GM04503 (cell line): ENCODE data around the gene CUX1.
"Not testable (repeated sequence)": the region's sequence is repeated elsewhere in the genome, so short reads cannot be mapped to it uniquely, and the experiment has no call there.

Source experiments
- DNase-seq: peaks from one replicate; pipeline ENCODE4 v3.0.0-alpha.2; 2012; ENCODE audit warnings: low read depth

Gene CUX1

DNA sequence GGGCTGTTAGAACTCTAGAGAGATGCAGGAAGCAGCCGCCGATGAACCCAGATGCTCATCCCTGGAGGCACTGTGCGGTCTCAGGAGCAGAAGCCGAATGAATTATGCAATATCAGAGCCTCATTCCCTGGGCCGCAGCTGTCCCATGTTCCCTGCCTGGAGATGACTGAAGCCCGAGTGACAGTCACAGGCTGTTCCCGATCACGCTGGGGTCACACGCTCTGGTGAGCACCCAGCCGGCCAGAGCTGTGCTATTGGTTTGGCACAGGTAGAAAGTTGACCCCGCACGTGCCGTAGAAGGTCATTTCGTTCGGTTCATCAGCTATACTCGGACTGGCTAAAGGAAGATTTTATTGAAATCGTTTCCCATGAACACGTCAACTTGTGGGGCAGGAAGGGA, 328.7 kb downstream of the CUX1 start:
- no peak for DNase-seq

DNA sequence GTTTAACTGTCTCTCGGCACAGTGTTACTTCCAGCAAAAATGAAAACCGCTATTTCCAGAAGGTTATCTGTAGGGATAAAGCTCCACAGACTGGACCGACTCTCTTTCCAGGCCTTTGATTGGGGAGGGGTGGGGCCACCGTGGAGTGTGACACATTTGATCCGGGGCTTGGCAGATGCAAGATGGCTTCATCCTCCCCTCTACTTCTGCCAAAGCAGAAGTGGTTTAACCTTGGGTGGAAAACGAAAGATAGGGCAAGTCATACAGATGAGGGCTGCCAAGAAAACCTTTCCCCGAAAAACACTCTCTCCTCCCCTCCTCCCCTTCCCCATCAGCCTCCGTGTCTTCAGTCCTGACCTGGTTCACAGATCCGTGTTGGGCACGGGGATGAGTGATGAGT, 329.6 kb downstream of the CUX1 start:
- no peak for DNase-seq

DNA sequence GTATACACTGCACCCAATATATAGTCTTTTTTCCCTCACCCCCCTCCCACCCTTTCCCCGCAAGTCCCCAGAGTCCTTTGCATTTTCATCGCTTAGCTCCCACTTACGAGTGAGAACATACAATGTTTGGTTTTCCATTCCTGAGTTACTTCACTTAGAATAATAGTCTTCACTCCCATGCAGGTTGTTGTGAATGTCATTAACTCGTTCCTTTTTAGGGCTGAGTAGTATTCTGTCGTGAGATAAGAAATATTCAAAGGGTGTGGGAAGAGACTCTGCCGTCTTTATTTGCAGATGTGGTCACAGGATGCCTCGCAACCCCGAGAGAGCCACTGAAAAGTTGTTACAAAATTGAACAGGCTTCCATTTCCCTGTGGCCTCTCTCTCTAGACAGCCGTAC, 331.4 kb downstream of the CUX1 start:
- DNase-seq: no peak

DNA sequence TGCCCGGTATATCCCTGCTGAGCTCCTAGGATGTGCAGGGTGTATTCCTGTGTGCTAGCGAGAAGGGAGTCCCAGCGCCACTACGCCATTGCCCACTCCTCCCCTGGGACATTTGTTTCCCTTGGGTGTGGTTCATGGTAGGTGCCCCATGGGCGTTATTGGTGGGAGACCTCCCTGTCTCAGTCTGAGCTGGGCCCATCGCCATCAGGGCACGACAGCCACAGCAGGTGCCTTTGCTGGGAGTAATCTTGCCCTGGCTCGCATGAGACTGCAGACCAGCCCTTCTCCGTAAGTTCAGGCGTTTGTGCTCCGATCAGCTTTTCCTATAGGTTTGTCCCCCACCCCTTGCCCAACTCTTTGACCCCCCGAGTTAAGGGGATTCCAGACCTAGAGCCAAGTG, 332.0 kb downstream of the CUX1 start:
- DNase-seq: no peak

DNA sequence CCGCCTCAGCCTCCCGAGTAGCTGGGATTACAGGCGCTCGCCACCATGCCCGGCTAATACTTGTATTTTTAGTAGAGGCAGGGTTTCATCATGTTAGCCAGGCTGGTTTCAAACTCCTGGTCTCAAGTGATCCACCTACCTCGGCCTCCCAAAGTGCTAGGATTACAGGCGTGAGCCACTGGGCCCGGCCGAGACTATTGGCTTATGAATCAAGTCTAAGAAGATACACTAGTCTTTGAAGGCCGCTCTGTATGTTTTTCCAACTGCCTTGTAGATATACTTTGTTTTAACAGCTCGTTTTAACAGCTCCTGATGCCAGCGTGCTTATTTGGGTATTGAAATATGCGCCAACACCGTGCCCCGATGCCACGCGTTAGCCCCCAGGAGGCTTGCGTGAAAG, 332.8 kb downstream of the CUX1 start:
- DNase-seq: no peak

DNA sequence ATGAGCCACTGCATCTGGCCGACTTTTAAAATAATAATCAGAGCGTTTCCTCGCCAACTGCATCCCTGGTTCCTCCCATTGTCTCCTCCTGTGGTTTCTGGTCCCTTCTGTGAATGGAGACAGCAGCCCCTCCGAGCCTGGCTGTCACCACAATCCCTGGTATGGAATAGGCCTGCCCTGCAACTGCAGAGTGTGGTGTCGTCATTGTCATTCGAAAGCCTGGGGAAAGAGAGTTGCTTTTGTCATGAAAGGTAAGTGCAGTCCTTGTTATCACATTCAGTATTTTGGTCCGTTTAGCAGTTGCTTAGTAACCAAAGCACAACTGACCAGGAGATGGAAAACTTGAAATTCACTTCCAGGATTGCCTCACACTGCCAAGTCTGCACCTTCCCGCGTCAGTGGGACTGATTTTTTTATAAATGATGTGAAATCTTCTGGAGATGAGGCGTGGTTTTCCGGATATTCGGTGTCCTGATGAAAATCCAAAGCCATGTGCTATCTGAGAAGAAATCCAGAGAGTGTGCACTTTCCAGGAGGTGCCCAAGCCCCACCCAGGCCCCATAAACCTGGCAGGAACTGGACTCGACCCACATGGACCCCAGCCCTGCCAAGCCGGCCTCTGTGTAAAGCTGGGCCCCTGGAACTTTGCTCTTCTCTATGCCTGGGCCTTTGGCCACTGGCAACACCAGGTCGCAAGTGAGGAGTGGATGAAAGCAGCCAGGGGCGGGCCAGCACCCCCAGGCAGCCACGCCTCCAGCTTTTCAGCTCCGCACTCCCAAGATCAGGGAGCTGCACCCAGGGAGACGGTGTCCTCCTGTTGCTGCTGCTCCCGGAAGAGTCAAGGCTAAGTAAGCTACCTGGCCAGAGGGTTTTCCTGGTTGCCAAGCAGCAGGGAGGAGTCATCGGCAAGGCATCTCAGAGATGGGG, 335.5 kb downstream of the CUX1 start:
- peak; percentile 20 for DNase-seq

DNA sequence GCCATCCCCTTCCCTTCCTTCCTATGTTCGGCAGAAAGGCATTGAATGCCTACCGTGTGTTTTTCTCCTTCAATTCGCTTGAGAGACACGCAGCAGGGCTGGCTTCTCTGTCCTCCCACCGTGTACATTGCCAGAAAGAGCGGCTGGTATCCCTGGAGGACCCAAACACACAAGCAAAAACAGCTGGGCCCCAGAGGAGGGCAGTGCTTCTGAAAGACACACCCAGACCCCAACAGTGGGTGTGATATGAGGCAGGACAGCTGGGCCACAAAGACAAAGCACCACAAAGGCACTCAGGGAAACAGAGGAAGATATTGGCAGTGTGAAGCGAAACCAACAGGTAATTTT, 336.1 kb downstream of the CUX1 start:
- no peak for DNase-seq

DNA sequence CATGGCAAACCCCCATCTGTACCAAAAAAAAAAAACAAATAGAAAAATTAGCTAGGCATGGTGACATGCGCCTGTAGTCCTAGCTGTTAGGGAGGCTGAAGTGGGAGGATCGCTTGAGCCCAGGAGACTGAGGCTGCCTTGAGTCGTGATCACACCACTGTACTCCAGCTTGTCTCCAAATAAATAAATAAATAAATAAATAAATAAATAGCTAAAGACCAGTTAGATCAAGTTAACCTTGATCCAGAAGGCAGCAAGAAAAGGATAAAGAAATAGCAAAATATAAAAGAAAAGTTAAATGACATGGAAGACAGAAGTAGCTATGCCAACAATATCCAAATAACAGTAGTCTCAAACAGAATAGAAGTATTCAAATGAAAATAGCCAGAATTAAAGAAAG, 337.0 kb downstream of the CUX1 start:
- DNase-seq: no peak

DNA sequence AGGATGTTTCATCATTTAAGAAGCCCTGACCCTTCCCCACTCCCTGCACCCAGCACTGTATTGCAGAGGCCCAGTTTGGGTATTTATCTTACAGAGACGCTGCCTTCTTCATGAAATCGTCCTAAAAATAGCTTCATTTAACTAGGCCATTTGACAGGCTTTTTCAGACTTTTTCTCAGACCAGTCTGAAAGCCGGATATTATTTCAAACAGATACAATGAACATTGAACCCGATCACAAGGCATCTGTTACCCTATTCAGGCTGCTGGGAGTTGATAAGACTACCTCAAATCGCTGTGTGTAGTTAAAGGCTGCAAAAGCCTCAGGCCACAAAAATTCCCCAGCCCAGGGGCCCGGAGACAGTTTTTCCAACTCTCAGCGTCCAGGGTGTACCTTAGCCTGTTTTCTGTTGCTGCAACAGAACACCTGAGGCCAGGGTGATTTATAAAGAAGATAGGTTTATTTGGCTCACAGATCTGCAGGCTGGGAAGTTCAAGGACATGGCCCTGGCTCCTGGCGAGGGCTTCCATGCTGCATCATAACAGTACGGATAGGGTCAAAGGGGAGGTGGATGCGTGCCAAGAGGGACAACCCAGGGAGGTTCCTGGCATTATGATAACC, 338.5 kb downstream of the CUX1 start:
- DNase-seq: no peak

DNA sequence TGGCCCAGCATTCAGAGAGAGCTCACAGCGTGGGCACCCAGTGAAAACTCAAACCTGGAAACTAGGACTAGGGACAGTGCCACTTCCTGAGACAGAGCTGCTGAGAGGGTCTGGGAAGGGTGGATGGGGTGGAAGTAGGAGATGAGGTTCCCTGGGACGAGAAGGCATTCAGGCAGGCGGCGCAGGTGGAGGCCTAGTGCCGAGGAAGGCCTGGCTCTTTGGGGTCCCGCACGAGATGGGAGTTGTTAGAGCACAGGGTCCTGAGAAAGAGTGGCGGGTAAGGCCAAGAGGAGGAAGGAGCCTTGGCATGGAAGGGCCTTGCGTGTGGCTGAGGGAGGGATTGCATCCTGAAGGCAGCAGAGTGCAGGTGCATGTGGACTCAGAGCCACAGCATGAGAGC, 339.4 kb downstream of the CUX1 start:
- DNase-seq: no peak

DNA sequence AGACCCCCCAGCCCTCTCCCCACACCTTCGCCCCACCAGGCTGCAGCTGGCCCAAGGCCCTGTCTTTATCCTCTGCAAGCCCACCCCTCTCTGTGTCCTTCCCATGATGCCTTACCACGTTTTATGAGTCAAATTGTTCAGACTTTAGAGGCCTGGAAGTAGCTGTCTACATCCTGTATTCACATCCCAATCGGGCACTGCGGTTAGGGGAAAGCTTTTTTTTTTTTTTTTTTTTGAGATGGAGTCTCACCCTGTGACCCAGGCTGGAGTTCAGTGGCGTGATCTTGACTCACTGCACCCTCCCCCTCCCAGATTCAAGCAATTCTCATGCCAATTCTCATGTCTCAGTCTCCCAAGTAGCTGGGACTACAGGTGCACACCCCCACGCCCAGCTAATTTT, 347.7 kb downstream of the CUX1 start:
- DNase-seq: no peak

DNA sequence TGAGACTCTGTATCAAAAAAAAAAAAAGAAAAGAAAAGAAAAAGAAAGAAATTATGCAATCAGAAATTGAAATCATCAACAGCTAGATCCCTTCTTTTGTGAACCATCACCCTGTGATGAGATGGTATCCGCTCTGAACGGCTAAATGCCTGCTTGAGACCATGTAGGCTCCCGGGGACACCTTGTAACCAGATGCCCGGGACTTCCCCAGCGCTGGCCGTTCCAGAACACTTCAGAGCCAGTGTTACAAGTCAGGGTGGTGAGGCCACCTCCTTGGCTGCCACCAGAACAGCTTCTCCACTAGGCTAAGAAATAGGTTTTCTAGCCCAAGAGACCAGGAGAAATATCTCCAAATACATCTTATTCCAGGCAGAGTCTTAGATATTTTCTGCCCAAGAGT, 349.8 kb downstream of the CUX1 start:
- DNase-seq: no peak

DNA sequence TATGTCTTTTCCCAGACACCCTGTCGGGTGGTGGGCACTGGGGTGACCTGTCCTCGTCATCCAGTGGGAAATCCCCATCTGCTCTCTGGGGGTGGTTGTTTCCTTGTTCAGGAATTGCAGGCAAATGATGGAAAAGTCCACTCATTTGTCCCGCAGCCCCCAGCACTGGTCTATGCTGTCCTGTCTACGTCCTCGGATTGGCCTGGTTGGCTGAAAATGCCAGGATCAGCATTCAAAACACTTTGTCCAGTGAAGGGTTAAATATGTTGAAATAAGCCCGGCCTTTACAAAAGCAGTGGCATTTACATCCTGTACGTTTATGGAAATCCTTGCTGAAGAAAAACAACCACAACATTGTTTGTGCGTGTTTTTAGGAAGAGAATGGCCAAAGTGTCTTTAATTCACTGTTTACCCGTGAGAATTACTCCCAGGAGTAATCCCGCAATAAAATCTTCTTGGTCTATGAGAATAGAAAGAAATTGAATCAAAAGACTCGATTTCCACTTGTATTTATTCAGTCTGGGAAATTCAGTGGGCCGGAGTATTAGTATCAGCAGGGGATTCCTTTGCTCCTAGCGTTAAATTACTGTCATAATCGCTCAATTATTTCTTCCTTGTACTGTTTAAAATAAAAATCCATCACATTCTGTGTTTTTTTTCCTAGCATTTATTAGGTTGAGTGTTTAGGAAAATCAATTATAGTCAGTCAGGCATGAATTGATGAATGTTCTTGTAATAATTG, 352.4 kb downstream of the CUX1 start:
- no peak for DNase-seq

DNA sequence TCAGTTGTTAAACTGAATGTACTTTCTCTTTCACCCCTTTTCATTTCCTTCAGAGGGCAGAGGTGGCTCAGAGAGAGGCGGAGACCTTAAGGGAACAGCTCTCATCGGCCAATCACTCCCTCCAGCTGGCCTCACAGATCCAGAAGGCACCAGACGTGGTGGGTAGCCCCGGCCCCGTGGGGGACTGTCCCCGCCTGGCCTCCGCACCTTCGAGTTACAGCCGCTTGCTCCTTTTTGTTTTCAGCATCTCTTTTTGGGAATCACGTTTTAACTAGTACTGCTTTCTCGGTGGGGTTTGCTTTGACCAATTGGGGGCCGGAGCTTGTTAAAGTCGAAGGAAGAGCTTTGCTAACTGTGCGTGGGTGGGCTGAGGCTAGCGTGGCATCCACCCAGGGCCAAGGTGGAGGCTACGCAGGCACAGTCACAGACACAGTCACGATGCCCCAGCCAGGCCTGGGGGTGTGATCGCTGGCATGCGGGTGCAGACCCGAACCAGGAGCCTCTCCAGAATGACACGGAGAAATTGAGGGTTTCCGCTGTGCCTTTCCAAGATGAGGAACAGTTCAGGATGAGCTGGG, 353.1 kb downstream of the CUX1 start:
- no peak for DNase-seq

DNA sequence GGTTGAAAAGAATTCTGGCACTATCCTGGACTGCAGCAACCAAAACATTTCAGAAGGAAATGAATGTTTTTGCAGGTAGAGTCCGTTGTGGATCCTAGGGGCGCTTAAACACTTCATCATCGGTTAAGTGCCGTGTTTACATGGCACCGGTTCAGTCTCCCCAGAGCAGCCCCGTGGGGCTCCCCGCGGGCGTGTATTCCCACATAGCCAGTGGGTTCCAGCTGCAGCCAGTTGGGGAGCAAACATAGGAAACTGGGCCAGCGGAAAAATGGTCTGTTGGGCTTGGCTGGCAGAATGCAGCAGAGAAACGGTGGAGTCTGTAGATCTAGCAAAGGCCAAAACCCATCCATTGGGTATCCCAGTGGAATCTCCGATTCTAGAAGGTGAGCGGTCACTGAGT, 356.2 kb downstream of the CUX1 start:
- no peak for DNase-seq

DNA sequence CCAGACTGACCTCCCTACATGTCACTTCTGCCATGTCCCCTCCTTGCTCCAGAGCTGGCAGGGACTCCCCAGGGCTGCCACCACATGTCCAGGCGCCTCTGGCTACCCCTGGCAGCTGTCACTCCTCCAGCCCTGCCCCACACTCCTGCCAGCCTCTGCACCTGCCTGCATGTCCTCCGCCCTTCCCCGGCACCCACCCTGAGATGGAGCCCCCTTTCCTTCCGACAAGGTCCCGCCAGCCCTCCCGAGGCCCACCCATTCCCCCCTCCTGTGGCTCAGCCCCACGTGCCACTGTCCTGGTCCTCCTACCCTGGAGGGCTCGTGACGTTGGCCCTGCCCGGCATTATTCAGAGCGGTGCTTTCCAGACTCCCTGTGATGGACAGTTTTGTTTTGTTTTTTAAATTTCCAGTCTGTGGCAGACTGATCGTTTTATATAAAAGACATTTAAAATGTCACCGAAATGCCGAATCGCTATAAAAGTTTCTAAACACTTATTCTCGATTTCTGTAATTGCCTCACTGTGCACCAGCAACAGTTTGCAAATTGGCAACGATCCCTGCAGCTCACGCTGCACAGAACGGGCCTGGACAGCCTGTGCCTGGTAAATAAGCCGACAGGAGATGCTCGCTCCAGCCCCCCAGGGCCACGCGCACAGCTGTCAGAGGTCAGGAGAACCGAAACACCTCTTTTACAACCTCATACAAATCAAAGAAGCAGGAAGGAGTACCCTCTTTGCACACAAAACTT, 358.2 kb downstream of the CUX1 start:
- DNase-seq: no peak

DNA sequence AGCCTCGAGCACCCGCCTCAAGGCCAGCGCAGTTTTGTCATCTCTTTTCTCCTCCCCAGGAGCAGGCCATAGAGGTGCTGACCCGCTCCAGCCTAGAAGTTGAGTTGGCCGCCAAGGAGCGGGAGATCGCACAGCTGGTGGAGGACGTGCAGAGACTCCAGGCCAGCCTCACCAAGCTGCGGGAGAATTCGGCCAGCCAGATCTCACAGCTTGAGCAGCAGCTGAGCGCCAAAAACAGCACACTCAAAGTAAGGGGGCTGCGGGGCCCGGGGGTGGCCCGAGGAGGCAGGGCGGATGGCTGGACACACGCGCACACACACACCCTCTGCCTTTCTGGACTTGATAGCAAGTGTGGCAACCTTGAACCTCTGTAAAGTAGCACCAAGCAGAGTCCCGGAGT, 361.0 kb downstream of the CUX1 start:
- DNase-seq: no peak

DNA sequence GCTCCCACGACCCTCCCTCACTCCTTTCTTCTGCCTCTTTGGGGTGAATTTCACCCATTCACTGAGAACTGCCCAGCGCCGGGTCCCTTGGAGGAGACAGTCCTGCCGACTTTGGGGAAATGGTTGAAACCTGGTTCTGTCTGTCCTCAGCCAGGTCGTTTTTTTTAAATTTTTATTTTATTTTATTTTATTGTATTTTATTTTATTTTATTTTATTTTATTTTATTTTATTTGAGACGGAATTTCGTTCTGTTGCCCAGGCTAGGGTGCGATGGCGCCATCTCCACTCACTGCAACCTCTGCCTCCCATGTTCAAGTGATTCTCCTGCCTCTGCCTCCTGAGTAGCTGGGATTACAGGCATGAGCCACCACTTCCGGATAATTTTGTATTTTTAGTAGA, 363.3 kb downstream of the CUX1 start:
- no peak for DNase-seq

DNA sequence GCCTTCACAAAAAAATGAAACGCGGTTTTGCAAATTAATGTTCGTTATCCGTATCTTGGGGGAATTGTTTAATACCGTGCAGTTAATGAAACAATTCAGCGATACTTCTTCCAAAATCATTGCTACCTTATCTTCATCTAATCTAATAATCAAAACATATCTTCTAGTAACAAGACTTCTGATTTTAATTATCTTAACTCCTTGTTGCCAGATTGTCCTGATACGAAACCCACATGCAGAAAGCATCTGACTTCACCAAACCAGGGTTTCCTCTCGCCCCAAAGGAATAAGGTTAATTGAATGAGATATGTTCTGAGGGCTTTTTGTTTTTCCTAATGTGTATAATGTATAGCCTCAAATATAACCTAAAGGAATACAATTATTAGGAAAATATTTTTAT, 364.1 kb downstream of the CUX1 start:
- no peak for DNase-seq

DNA sequence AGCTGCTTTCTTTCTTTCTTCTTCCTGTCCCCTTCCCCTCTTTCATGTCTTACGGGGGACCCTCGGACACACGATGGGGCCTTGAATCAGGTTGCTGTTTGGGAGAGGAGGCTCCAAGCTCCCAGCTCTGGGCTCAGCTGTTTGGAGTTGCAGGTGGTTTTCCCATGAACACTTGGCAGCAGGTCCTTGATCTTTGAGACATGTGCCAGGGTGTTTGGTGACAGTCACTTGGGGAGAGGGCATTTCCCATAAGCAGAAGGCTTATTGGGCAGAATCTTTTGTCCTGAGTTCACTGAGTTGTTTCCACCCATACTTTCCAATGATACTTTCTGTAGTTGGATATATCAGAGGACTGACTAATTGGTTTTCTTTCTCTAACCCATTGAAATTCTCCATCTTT, 364.6 kb downstream of the CUX1 start:
- no peak for DNase-seq

DNA sequence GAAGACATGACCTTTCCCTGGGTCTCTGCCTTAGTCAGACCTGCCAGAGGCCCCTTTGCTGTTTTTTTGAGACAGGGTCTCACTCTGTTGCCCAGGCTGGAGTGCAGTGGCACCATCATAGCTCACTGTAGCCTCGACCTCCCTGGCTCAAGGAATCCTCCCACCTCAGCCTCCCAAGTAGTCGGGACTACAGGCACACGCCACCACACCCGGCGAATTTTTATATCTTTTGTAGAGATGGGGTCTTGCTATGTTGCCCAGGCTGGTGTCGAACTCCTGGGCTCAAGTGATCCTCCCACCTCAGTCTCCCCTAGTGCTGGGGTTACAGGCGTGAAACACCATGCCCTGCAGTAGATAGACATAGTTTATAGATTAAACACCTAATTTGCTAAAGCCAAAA, 366.4 kb downstream of the CUX1 start:
- not testable (repeated sequence) for DNase-seq

DNA sequence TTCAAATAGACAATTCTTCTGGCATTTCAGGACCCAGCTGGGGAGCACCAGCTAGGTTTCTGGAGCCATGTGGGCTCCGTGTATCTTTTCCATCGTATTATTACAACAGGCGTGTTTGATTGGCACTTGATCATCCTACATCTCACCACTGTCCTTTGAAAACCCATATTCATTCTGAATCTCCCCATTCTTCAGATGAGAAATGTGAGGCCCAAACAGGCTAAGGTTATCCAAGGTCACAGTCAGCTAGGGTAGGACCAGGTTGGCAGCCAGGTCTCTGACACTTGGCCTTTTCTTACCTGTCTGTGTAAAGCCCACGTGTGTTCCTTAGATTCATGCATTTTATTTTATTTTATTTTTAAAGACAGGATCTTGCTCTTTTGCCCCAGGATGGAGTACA, 366.9 kb downstream of the CUX1 start:
- no peak for DNase-seq
